HepG2 (cell line): Measurements from ENCODE around the gene GJC2. TPM values are rescaled to one million over a fixed set of nuclear protein-coding genes. Genes with fewer than 3 reads are reported as not detected.

Source experiments
- ATAC-seq: fragments of 200-7000 bp; cut with Tn5 transposase; 3 replicates; pipeline ENCODE4 v1.9.1; 2020; ENCODE audit warnings: mild to moderate bottlenecking, moderate library complexity
- BruUV-seq: library from RNA; stranded (reverse); fragments of 400-500 nt; replicated peaks from 2 replicates; lab custom pipeline; 2021; lab: Mats Ljungman, UMichigan
- CTCF ChIA-PET: fragments of 300-600 bp; formaldehyde crosslinking; extraction: SDS; loops from one replicate; lab custom pipeline; 2021; ENCODE audit warnings: low total read pairs, inconsistent platforms, low intra/inter-chr PET ratio; lab: Yijun Ruan, JAX
- POLR2A ChIA-PET: fragments of 350-600 bp; sonication (Branson Sonifier 250); formaldehyde crosslinking; loops from one replicate; lab custom pipeline; 2020; ENCODE audit warnings: antibody characterized with exemption, inconsistent platforms; lab: Yijun Ruan, JAX
- DNase-seq: peaks from one replicate; pipeline ENCODE4 v3.0.0-alpha.2; 2015; ENCODE audit warnings: low spot score
- FAIRE-seq: peaks from 3 replicates; lab custom pipeline; 2011; peaks lifted over from hg19 to GRCh38; lab: Jason Lieb, UNC
- H2AFZ ChIP-seq: one replicate; pipeline ENCODE4 v1.6.1; 2011; ENCODE audit warnings: low read length, inconsistent platforms
- H3K27ac ChIP-seq: fragments of 300-600 bp; 3 replicates; pipeline ENCODE4 v1.8.0; 2011; ENCODE audit warnings: mixed run types, mild to moderate bottlenecking, mixed read lengths, low read length, inconsistent platforms; ENCODE audit not compliant: insufficient read depth; ENCODE audit errors: extremely low read length
- H3K27me3 ChIP-seq, 2 experiments: fragments of 200-600 bp in 1 of 2; 2 replicates in 1 of 2; 3 replicates in 1 of 2; pipeline versions ENCODE4 v1.6.0 to v1.8.0; 2011; ENCODE audit warnings: low read length in 2 of 2, mild to moderate bottlenecking in 2 of 2, moderate library complexity in 2 of 2, inconsistent platforms in 1 of 2; ENCODE audit not compliant: insufficient read depth in 2 of 2, control insufficient read depth in 1 of 2
- H3K36me3 ChIP-seq, 2 experiments: fragments of 200-600 bp in 1 of 2; replicated peaks in 1 of 2; 2 replicates in 1 of 2; 3 replicates in 1 of 2; pipeline versions ENCODE4 v1.5.1 to v1.8.0; 2011; ENCODE audit warnings: low read length in 2 of 2, inconsistent platforms in 1 of 2; ENCODE audit not compliant: insufficient read depth in 2 of 2, control insufficient read depth in 1 of 2
- H3K4me1 ChIP-seq: 2 replicates; pipeline ENCODE4 v1.5.1; 2012; ENCODE audit warnings: low read length, inconsistent platforms; ENCODE audit not compliant: insufficient read depth
- H3K4me2 ChIP-seq: 2 replicates; pipeline ENCODE4 v1.6.0; 2011; ENCODE audit warnings: low read depth, low read length, inconsistent platforms
- H3K4me3 ChIP-seq, 3 experiments: fragments of 200-600 bp in 1 of 3; sonication (generic), shearing (Covaris generic) in 1 of 3; replicated peaks in 1 of 3; 2 replicates each; pipeline ENCODE4 v1.5.1; 2011 to 2016; ENCODE audit warnings: low read length in 3 of 3, inconsistent platforms in 2 of 3, low read depth in 2 of 3, mild to moderate bottlenecking in 2 of 3, control low read depth in 1 of 3, mixed read lengths in 1 of 3; ENCODE audit not compliant: insufficient read depth in 1 of 3
- H3K79me2 ChIP-seq: one replicate; pipeline ENCODE4 v1.6.1; 2011; ENCODE audit warnings: low read length, inconsistent platforms; ENCODE audit not compliant: insufficient read depth
- H3K9ac ChIP-seq: 2 replicates; pipeline ENCODE4 v1.6.0; 2011; ENCODE audit warnings: mild to moderate bottlenecking, low read depth, low read length, inconsistent platforms; ENCODE audit not compliant: insufficient read depth
- H3K9me3 ChIP-seq: 2 replicates; pipeline ENCODE4 v1.5.1; 2012; ENCODE audit warnings: mild to moderate bottlenecking, low read length
- H4K20me1 ChIP-seq: 2 replicates; pipeline ENCODE4 v1.6.0; 2011; ENCODE audit warnings: inconsistent platforms, mild to moderate bottlenecking, low read length, moderate library complexity; ENCODE audit not compliant: insufficient read depth
- FOXC1 ChIP-seq: sonication (generic); formaldehyde crosslinking; IDR thresholded peaks from 2 replicates; pipeline ENCODE4 v1.8.0; 2022; ENCODE audit warnings: mild to moderate bottlenecking, missing genetic modification reagents, borderline replicate concordance
- GLMP ChIP-seq: sonication (generic); formaldehyde crosslinking; IDR thresholded peaks from 2 replicates; pipeline ENCODE4 v1.9.0; 2021; ENCODE audit warnings: missing genetic modification reagents, mild to moderate bottlenecking, borderline replicate concordance
- KMT2A ChIP-seq: sonication (generic); formaldehyde crosslinking; IDR thresholded peaks from 2 replicates; pipeline ENCODE4 v1.4.0; 2020; ENCODE audit warnings: missing genetic modification reagents
- ONECUT2 ChIP-seq: sonication (generic); formaldehyde crosslinking; IDR thresholded peaks from 2 replicates; pipeline ENCODE4 v1.4.0; 2020; ENCODE audit warnings: missing genetic modification reagents
- PLRG1 ChIP-seq: fragments of 450-650 bp; conservative IDR thresholded peaks from 2 replicates; pipeline ENCODE4 v1.6.1; 2016
- SAP130 ChIP-seq: IDR thresholded peaks from 2 replicates; pipeline ENCODE4 v1.6.1; 2016; ENCODE audit warnings: low read depth
- ZBTB39 ChIP-seq: sonication (generic); formaldehyde crosslinking; IDR thresholded peaks from 2 replicates; pipeline ENCODE4 v1.5.0; 2020; ENCODE audit warnings: missing genetic modification reagents
- ZHX2 ChIP-seq, 2 experiments: sonication (generic) in 1 of 2; formaldehyde crosslinking in 1 of 2; IDR thresholded peaks; 2 replicates each; pipeline versions ENCODE4 v1.6.1 to v1.9.0; 2014 to 2022; ENCODE audit warnings: antibody characterized with exemption in 1 of 2, borderline replicate concordance in 1 of 2, inconsistent platforms in 1 of 2, low read depth in 1 of 2, missing genetic modification reagents in 1 of 2
- ZNF530 ChIP-seq: sonication (generic); formaldehyde crosslinking; IDR thresholded peaks from 2 replicates; pipeline ENCODE4 v1.5.0; 2020; ENCODE audit warnings: low read depth, mild to moderate bottlenecking, missing genetic modification reagents
- ZNF546 ChIP-seq: sonication (generic); formaldehyde crosslinking; conservative IDR thresholded peaks from 2 replicates; pipeline ENCODE4 v1.8.1; 2023; ENCODE audit warnings: mild to moderate bottlenecking, missing genetic modification reagents
- ZNF780A ChIP-seq: sonication (generic); formaldehyde crosslinking; IDR thresholded peaks from 2 replicates; pipeline ENCODE4 v1.8.0; 2022; ENCODE audit warnings: mild to moderate bottlenecking, missing genetic modification reagents, moderate library complexity
- WGBS: methylation state at CpG from one replicate; pipeline ENCODE4 v1.1.6; 2017; ENCODE audit warnings: low lambda C conversion rate; 5-methylcytosine and 5-hydroxymethylcytosine counted together
- in situ Hi-C: cut with HindIII; loops from 2 replicates; pipeline ENCODE4 v1.10.0; 2017; ENCODE audit warnings: low pct_unique_long_range_greater_than_20kb; ENCODE audit not compliant: extremely low pct_ligation_motif_present
- intact Hi-C: fragments of 100-400 bp; cut with micrococcal nuclease; formaldehyde crosslinking; loops from one replicate; pipeline ENCODE4 v1.10.0; 2022; ENCODE audit not compliant: unreplicated experiment
- polyA plus RNA-seq, 8 experiments: library from polyadenylated mRNA; depleted of rRNA in 3 of 8; stranded (reverse) in 7 of 8; unstranded in 1 of 8; fragments of >200 nt; fragmentation: Illumina TruSeq in 4 of 8; extraction: Trizol in 4 of 8; gene quantifications; 2 replicates each; pipeline versions ENCODE4 v1.2.1 to v1.2.3, GENCODE V29; 2011 to 2016; ENCODE audit warnings: low read depth in 4 of 8, missing spikeins in 1 of 8, mixed read lengths in 1 of 8; ENCODE audit not compliant: insufficient read depth in 1 of 8
- total RNA-seq, 5 experiments: library from RNA; depleted of rRNA; stranded (reverse); fragments of >200 nt; fragmentation: Illumina TruSeq; extraction: Trizol; gene quantifications; 2 replicates each; pipeline ENCODE4 v1.2.3, GENCODE V29; 2016; ENCODE audit warnings: low read depth in 1 of 5

GJC2 gene
- total and polyA plus RNA-seq, 2 of the 13 experiments (the other 11 are each of a cell fraction or from before 2014, with no cell fraction given): 1.6 to 3.8 TPM

GRCh38 chr1:228180959-228181644, 31.4 kb downstream of the GJC2 start:
- H3K4me1 ChIP-seq: peaks cover 7% of the 10 kb centered on the region
- CTCF ChIA-PET: interaction anchor here (2.3 kb wide), 1 partner anchor 50 kb away, joined by 6 read pairs; no protein-coding TSS in a partner anchor
- intact Hi-C loops: loop anchor here (2.0 kb wide), 1 partner anchor 50 kb away; no protein-coding TSS in a partner anchor
- 83% methylated on average over 7 of the region's 7 CpGs for WGBS
- H3K4me2 ChIP-seq: no peak overlapping the region
- no peaks in the 10 kb centered on the region; a peak in 1 of 5 replicates for H3K27me3 ChIP-seq
- no peak overlapping the region for H3K4me3 ChIP-seq
- H3K9ac ChIP-seq: no peak overlapping the region
- in situ Hi-C loops: no loop called here
- H4K20me1 ChIP-seq: no peaks in the 10 kb centered on the region
- no peak for ATAC-seq
- no peak overlapping the region for H3K27ac ChIP-seq
- no peak overlapping the region for H2AFZ ChIP-seq
- no peaks in the 10 kb centered on the region for H3K9me3 ChIP-seq
- H3K79me2 ChIP-seq: no peaks in the 10 kb centered on the region
- BruUV-seq: no TSS peak
- POLR2A ChIA-PET: no interaction called here
- no peaks in the 10 kb centered on the region for H3K36me3 ChIP-seq
- DNase-seq: no peak
- FAIRE-seq: no peak
- TF ChIP-seq SAP130 (no peak), ZHX2 (IDR thresholded peaks at IDR 0.05; ENCODE audit: low read depth) (no peak), ZHX2 (CRISPR knock-in tag; IDR thresholded peaks at IDR 0.05; ENCODE audit: borderline replicate concordance) (no peak), KMT2A (CRISPR knock-in tag) (no peak), GLMP (CRISPR knock-in tag) (no peak), ZBTB39 (CRISPR knock-in tag) (no peak), PLRG1 (no peak), FOXC1 (CRISPR knock-in tag) (no peak), ZNF546 (CRISPR knock-in tag) (no peak), ZNF530 (CRISPR knock-in tag) (no peak), ZNF780A (CRISPR knock-in tag) (no peak), ONECUT2 (CRISPR knock-in tag) (no peak)
